ENCODE results near the gene ZNRF2.

- TF ChIP-seq CTCF (IDR thresholded peaks at IDR 0.05) (no peak), POLR2A (IDR thresholded peaks at IDR 0.05) (no peak)
Measured at GRCh38 chr7:30252885-30253795, 31.3 kb upstream of the ZNRF2 start.

Data from thyroid gland (tissue), 4 donors.